OCI-LY7 (cell line): Measurements from ENCODE around the gene PIK3AP1. TPM values are rescaled to one million over a fixed set of nuclear protein-coding genes. Genes with fewer than 3 reads are reported as not detected.

ENCODE experiments used
- BruUV-seq: library from RNA; stranded (reverse); fragments of 400-500 nt; replicated peaks from 2 replicates; lab custom pipeline; 2021; lab: Mats Ljungman, UMichigan
- CTCF ChIA-PET: fragments of 300-600 bp; sonication (Branson Sonifier 250); formaldehyde crosslinking; loops from one replicate; lab custom pipeline; 2022; ENCODE audit warnings: antibody characterized with exemption; ENCODE audit not compliant: unreplicated experiment; lab: Charles Lee
- POLR2A ChIA-PET: fragments of 300-600 bp; sonication (Branson Sonifier 250); formaldehyde crosslinking; loops from one replicate; lab custom pipeline; 2022; ENCODE audit warnings: antibody characterized with exemption; lab: Charles Lee
- DNase-seq: peaks from one replicate; pipeline ENCODE4 v3.0.0-alpha.2; 2015; ENCODE audit warnings: low spot score
- H2AFZ ChIP-seq: fragments of 200-600 bp; sonication (generic), shearing (Covaris generic); 2 replicates; pipeline ENCODE4 v1.6.1; 2014; ENCODE audit warnings: mild to moderate bottlenecking, antibody characterized with exemption, low read length, moderate library complexity
- H3K27ac ChIP-seq: fragments of 200-600 bp; sonication (generic); 2 replicates; pipeline ENCODE4 v1.5.1; 2014; ENCODE audit warnings: mixed run types, low read depth, mild to moderate bottlenecking, moderate library complexity, low read length, inconsistent platforms; ENCODE audit not compliant: poor library complexity, severe bottlenecking
- H3K36me3 ChIP-seq: fragments of 200-600 bp; sonication (generic); 2 replicates; pipeline ENCODE4 v1.6.1; 2014; ENCODE audit warnings: mild to moderate bottlenecking, antibody characterized with exemption, low read length, moderate library complexity, mixed read lengths; ENCODE audit not compliant: insufficient read depth
- H3K4me1 ChIP-seq: fragments of 200-600 bp; sonication (generic); 2 replicates; pipeline ENCODE4 v1.5.1; 2014; ENCODE audit warnings: mild to moderate bottlenecking, low read length; ENCODE audit not compliant: insufficient read depth, poor library complexity, severe bottlenecking
- H3K4me2 ChIP-seq: fragments of 200-600 bp; sonication (generic); 2 replicates; pipeline ENCODE4 v1.6.1; 2014; ENCODE audit warnings: mild to moderate bottlenecking, low read length
- H3K4me3 ChIP-seq: fragments of 200-600 bp; sonication (generic); 2 replicates; pipeline ENCODE4 v1.5.1; 2014; ENCODE audit warnings: mild to moderate bottlenecking, low read depth, low read length; ENCODE audit not compliant: poor library complexity, severe bottlenecking
- H3K79me2 ChIP-seq: fragments of 200-600 bp; sonication (generic); 2 replicates; pipeline ENCODE4 v1.6.1; 2016; ENCODE audit warnings: low read depth, mild to moderate bottlenecking, low read length, moderate library complexity, mixed read lengths; ENCODE audit not compliant: insufficient read depth
- H3K9me2 ChIP-seq: fragments of 200-600 bp; sonication (generic); 2 replicates; pipeline ENCODE4 v1.6.1; 2016; ENCODE audit warnings: mild to moderate bottlenecking, low read length, mixed read lengths; ENCODE audit not compliant: insufficient read depth
- H3K9me3 ChIP-seq: fragments of 200-600 bp; sonication (generic); 2 replicates; pipeline ENCODE4 v1.6.1; 2014; ENCODE audit warnings: mild to moderate bottlenecking, mixed run types, low read length, mixed read lengths
- H4K20me1 ChIP-seq: fragments of 200-600 bp; sonication (generic); 2 replicates; pipeline ENCODE4 v1.6.1; 2014; ENCODE audit warnings: mild to moderate bottlenecking, antibody characterized with exemption, low read length, moderate library complexity, mixed read lengths; ENCODE audit not compliant: insufficient read depth
- EZH2phosphoT487 ChIP-seq: fragments of 200-600 bp; sonication (generic); IDR thresholded peaks from 2 replicates; pipeline ENCODE4 v1.6.1; 2018; ENCODE audit warnings: low read depth, borderline replicate concordance, mild to moderate bottlenecking, mixed run types, antibody characterized with exemption, low read length, moderate library complexity, mixed read lengths
- intact Hi-C: fragments of 100-400 bp; cut with micrococcal nuclease; formaldehyde crosslinking; loops from one replicate; pipeline ENCODE4 v1.10.0; 2022; ENCODE audit not compliant: unreplicated experiment
- total RNA-seq, 2 experiments: library from RNA; depleted of rRNA in 1 of 2; stranded (reverse); fragments of >200 nt in 1 of 2; shearing (Covaris generic) in 1 of 2; gene quantifications; 2 replicates each; pipeline ENCODE4 v1.2.3, GENCODE V29; 2014 to 2022
- TF ChIP-seq, protein P1 (sequence below): fragments of 200-600 bp; sonication (generic); conservative IDR thresholded peaks from 2 replicates; pipeline ENCODE4 v1.5.1; 2014; ENCODE audit warnings: mild to moderate bottlenecking, antibody characterized with exemption, low read length, moderate library complexity, mixed read lengths

PIK3AP1 gene
- total RNA-seq, 2 experiments from 2014 or later = 132 to 140 TPM

DNA sequence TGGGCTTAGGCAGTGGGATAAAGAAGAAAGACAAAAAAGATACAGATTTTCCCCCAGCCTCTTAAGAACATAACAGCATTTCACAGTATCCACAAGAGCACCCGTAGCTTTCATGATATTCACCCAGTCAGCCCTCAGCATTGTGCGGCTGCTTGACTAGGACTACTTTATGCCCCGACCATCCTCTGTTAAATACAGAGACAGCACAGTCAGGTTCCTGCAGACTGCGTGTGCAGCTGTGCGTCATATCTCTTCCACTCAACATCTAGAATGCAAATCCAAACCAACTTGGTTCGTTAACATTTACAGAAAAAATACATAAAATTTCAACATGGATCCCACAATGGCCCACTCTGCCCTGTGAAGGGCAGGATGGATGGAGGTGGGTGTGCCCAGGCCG lies 33.8 kb downstream of the PIK3AP1 start:
- H3K4me1 ChIP-seq = peaks cover 39% of the 10 kb centered on the region
- TF ChIP-seq EZH2phosphoT487 = no peak
- TF ChIP-seq, protein P1, sequence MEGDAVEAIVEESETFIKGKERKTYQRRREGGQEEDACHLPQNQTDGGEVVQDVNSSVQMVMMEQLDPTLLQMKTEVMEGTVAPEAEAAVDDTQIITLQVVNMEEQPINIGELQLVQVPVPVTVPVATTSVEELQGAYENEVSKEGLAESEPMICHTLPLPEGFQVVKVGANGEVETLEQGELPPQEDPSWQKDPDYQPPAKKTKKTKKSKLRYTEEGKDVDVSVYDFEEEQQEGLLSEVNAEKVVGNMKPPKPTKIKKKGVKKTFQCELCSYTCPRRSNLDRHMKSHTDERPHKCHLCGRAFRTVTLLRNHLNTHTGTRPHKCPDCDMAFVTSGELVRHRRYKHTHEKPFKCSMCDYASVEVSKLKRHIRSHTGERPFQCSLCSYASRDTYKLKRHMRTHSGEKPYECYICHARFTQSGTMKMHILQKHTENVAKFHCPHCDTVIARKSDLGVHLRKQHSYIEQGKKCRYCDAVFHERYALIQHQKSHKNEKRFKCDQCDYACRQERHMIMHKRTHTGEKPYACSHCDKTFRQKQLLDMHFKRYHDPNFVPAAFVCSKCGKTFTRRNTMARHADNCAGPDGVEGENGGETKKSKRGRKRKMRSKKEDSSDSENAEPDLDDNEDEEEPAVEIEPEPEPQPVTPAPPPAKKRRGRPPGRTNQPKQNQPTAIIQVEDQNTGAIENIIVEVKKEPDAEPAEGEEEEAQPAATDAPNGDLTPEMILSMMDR = no peak
- DNase-seq = no peak
- H3K27ac ChIP-seq = no peak overlapping the region
- CTCF ChIA-PET = no interaction called here
- peaks cover 37% of the 10 kb centered on the region; the same call in 1 of the 2 replicates for H4K20me1 ChIP-seq
- BruUV-seq = no TSS peak
- no peaks in the 10 kb centered on the region for H3K9me2 ChIP-seq
- no peaks in the 10 kb centered on the region for H3K9me3 ChIP-seq
- H3K4me3 ChIP-seq = no peak overlapping the region
- H3K36me3 ChIP-seq = peaks cover 83% of the 10 kb centered on the region
- H2AFZ ChIP-seq = no peak overlapping the region
- no peak overlapping the region for H3K4me2 ChIP-seq
- intact Hi-C loops = no loop called here
- H3K79me2 ChIP-seq = peaks cover 100% of the 10 kb centered on the region
- POLR2A ChIA-PET = interaction anchor here (0.7 to 2.3 kb wide), 2 partner anchors 13 to 99 kb away, joined by 3 to 5 read pairs; no protein-coding TSS in a partner anchor

DNA sequence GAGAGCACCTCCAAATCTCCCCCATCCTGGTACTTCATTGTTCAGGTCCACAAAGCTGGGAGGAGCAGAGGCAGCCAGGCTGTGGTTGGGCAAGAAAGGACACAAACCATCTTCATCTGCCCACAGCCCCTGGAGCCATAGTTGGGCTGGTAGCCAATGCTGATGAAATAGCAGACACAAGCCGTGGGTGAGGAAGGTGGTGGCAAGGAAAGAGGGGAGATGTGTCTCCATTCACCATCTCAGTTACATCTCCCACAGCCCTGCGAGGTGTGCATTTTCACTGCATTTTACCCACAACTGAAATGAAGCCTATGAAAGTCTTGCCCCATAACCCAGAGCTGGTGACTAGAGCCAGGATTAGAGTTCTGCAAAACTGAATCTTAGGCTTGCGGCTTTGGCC lies 35.0 kb downstream of the PIK3AP1 start:
- Histone ChIP-seq H2AFZ (no peak overlapping the region), H3K9me2 (no peaks in the 10 kb centered on the region), H4K20me1 (peaks cover 37% of the 10 kb centered on the region; the same call in 1 of the 2 replicates), H3K4me3 (no peak overlapping the region), H3K79me2 (peaks cover 100% of the 10 kb centered on the region), H3K4me2 (no peak overlapping the region), H3K27ac (no peak overlapping the region), H3K9me3 (no peaks in the 10 kb centered on the region; the same call in 1 of the 2 replicates), H3K36me3 (peaks cover 83% of the 10 kb centered on the region), H3K4me1 (peaks cover 39% of the 10 kb centered on the region)
- DNase-seq = no peak
- TF ChIP-seq, protein P1 = no peak
- no peak for TF ChIP-seq EZH2phosphoT487
- intact Hi-C loops = no loop called here
- ChIA-PET CTCF (no interaction called here), POLR2A (no interaction called here)
- BruUV-seq = no TSS peak

DNA sequence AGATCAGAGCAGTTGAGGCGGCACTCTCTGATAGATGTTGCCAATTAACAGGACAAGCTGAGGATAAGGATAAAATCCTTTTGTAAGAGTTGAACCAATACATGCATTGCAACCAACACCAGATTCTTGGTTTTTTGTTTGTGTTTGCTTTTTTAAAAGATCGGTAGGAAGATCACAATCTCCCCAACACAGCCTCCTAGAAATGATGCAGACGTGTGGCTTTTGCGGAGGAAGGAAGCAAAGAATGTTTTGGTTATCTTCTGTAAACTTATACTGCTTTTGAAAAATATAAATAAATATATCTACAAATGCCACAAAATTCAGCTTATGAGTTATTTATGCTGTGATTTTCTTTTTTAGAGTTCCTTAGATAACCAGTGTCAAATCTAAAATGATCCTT lies 35.5 kb downstream of the PIK3AP1 start:
- no peak overlapping the region for H3K27ac ChIP-seq
- H3K4me2 ChIP-seq = no peak overlapping the region
- peaks cover 44% of the 10 kb centered on the region for H3K4me1 ChIP-seq
- peaks cover 100% of the 10 kb centered on the region for H3K79me2 ChIP-seq
- TF ChIP-seq, protein P1 = no peak
- no peak for TF ChIP-seq EZH2phosphoT487
- H3K9me2 ChIP-seq = no peaks in the 10 kb centered on the region
- ChIA-PET CTCF (no interaction called here), POLR2A (no interaction called here)
- no peak for DNase-seq
- no peak overlapping the region for H3K4me3 ChIP-seq
- BruUV-seq = no TSS peak
- no peaks in the 10 kb centered on the region; the same call in 1 of the 2 replicates for H3K9me3 ChIP-seq
- H2AFZ ChIP-seq = no peak overlapping the region
- intact Hi-C loops = no loop called here
- peaks cover 37% of the 10 kb centered on the region; the same call in 1 of the 2 replicates for H4K20me1 ChIP-seq
- H3K36me3 ChIP-seq = peaks cover 83% of the 10 kb centered on the region
